HepG2 (cell line): ENCODE data around the gene RNASE8. TPM values are rescaled to one million over a fixed set of nuclear protein-coding genes. Genes with fewer than 3 reads are reported as not detected.

Experiments
- EP300 ChIP-seq, 3 experiments: sonication (generic) in 1 of 3; formaldehyde crosslinking in 1 of 3; IDR thresholded peaks; 2 replicates each; pipeline versions ENCODE4 v1.5.1 to v1.6.1; 2011 to 2020; ENCODE audit warnings: low read depth in 2 of 3, low read length in 2 of 3, borderline replicate concordance in 1 of 3, improper control_type of control experiment in 1 of 3, mild to moderate bottlenecking in 1 of 3, missing genetic modification reagents in 1 of 3, moderate library complexity in 1 of 3
- NFKB2 ChIP-seq: sonication (generic); formaldehyde crosslinking; IDR thresholded peaks from 2 replicates; pipeline ENCODE4 v1.4.0; 2020; ENCODE audit warnings: missing genetic modification reagents, borderline replicate concordance
- RNF2 ChIP-seq: fragments of 450-650 bp; conservative IDR thresholded peaks from 2 replicates; pipeline ENCODE4 v1.6.1; 2016; ENCODE audit warnings: low read depth
- SNAI1 ChIP-seq: sonication (generic); formaldehyde crosslinking; IDR thresholded peaks from 2 replicates; pipeline ENCODE4 v1.5.0; 2020; ENCODE audit warnings: mild to moderate bottlenecking, missing genetic modification reagents, borderline replicate concordance
- TARDBP ChIP-seq: sonication (generic); formaldehyde crosslinking; IDR thresholded peaks from 2 replicates; pipeline ENCODE4 v1.8.0; 2022; ENCODE audit warnings: mild to moderate bottlenecking, missing genetic modification reagents
- TP53 ChIP-seq: sonication (generic); formaldehyde crosslinking; conservative IDR thresholded peaks from 2 replicates; pipeline ENCODE4 v1.4.0; 2020; ENCODE audit warnings: missing genetic modification reagents
- TSC22D2 ChIP-seq: sonication (generic); formaldehyde crosslinking; IDR thresholded peaks from 2 replicates; pipeline ENCODE4 v1.5.1; 2020; ENCODE audit warnings: missing genetic modification reagents, mild to moderate bottlenecking, borderline replicate concordance
- XBP1 ChIP-seq: sonication (generic); formaldehyde crosslinking; IDR thresholded peaks from 2 replicates; pipeline ENCODE4 v1.5.0; 2020; ENCODE audit warnings: missing genetic modification reagents
- ZBTB7A ChIP-seq: sonication (generic); formaldehyde crosslinking; IDR thresholded peaks from 2 replicates; pipeline ENCODE4 v1.8.0; 2022; ENCODE audit warnings: mild to moderate bottlenecking, missing genetic modification reagents
- ZNF124 ChIP-seq: sonication (generic); formaldehyde crosslinking; IDR thresholded peaks from 2 replicates; pipeline ENCODE4 v1.4.0; 2020; ENCODE audit warnings: missing genetic modification reagents
- ZNF224 ChIP-seq: sonication (generic); formaldehyde crosslinking; IDR thresholded peaks from 2 replicates; pipeline ENCODE4 v1.5.0; 2020; ENCODE audit warnings: mild to moderate bottlenecking, missing genetic modification reagents
- ZNF354B ChIP-seq: sonication (generic); formaldehyde crosslinking; IDR thresholded peaks from 2 replicates; pipeline ENCODE4 v1.8.0; 2022; ENCODE audit warnings: mild to moderate bottlenecking, missing genetic modification reagents
- ZNF382 ChIP-seq: sonication (generic); formaldehyde crosslinking; IDR thresholded peaks from 2 replicates; pipeline ENCODE4 v1.5.0; 2020; ENCODE audit warnings: missing genetic modification reagents, mild to moderate bottlenecking, borderline replicate concordance
- ZNF563 ChIP-seq: sonication (generic); formaldehyde crosslinking; IDR thresholded peaks from 2 replicates; pipeline ENCODE4 v1.8.0; 2022; ENCODE audit warnings: mild to moderate bottlenecking, moderate library complexity, missing genetic modification reagents
- ZNF572 ChIP-seq: sonication (generic); formaldehyde crosslinking; IDR thresholded peaks from 2 replicates; pipeline ENCODE4 v1.5.1; 2020; ENCODE audit warnings: mild to moderate bottlenecking, missing genetic modification reagents
- ZNF614 ChIP-seq: IDR thresholded peaks from 2 replicates; pipeline ENCODE4 v1.6.1; 2018; ENCODE audit warnings: missing biosample characterization, missing genetic modification reagents, inconsistent platforms, borderline replicate concordance
- polyA plus RNA-seq, 8 experiments: library from polyadenylated mRNA; depleted of rRNA in 3 of 8; stranded (reverse) in 7 of 8; unstranded in 1 of 8; fragments of >200 nt; fragmentation: Illumina TruSeq in 4 of 8; extraction: Trizol in 4 of 8; gene quantifications; 2 replicates each; pipeline versions ENCODE4 v1.2.1 to v1.2.3, GENCODE V29; 2011 to 2016; ENCODE audit warnings: low read depth in 4 of 8, missing spikeins in 1 of 8, mixed read lengths in 1 of 8; ENCODE audit not compliant: insufficient read depth in 1 of 8
- total RNA-seq, 5 experiments: library from RNA; depleted of rRNA; stranded (reverse); fragments of >200 nt; fragmentation: Illumina TruSeq; extraction: Trizol; gene quantifications; 2 replicates each; pipeline ENCODE4 v1.2.3, GENCODE V29; 2016; ENCODE audit warnings: low read depth in 1 of 5
- TF ChIP-seq, protein P1 (sequence below): sonication (generic); formaldehyde crosslinking; conservative IDR thresholded peaks from 2 replicates; pipeline ENCODE4 v1.4.0; 2020; ENCODE audit warnings: mild to moderate bottlenecking, missing genetic modification reagents, moderate library complexity
- TF ChIP-seq, protein P2 (sequence below): IDR thresholded peaks from 2 replicates; pipeline ENCODE4 v1.4.0; 2020; ENCODE audit warnings: mild to moderate bottlenecking, missing genetic modification reagents
- TF ChIP-seq, protein P3 (sequence below): sonication (generic); formaldehyde crosslinking; IDR thresholded peaks from 2 replicates; pipeline ENCODE4 v1.4.0; 2020; ENCODE audit warnings: missing genetic modification reagents, borderline replicate concordance
- TF ChIP-seq, protein P4 (sequence below): sonication (generic); formaldehyde crosslinking; IDR thresholded peaks from 2 replicates; pipeline ENCODE4 v1.4.0; 2020; ENCODE audit warnings: missing genetic modification reagents; ENCODE audit errors: not compliant biosample characterization

RNASE8 gene
- total and polyA plus RNA-seq, 2 of the 13 experiments (the other 11 are each of a cell fraction or from before 2014, with no cell fraction given) = not detected

DNA sequence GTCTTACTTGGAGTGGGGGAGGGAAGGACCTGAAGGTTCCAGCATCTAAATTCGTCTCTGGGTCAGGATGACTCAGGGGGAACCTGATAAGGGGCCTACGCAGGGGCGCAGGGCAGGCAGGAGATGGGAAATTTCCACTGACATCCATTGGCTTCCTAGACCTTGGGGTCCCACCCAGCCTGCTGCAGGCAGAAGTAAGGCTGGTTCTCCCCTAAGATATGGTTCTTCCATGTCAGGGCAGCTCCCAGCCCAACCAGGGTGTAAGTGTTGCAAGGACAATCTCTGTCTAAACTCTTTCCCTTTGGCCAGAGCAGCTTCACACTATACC is 30.7 kb upstream of the RNASE8 start (continued):
- no peak for TF ChIP-seq ZNF563 (CRISPR knock-in tag)
- TF ChIP-seq ZNF572 (CRISPR knock-in tag) = no peak
- TF ChIP-seq, protein P1, sequence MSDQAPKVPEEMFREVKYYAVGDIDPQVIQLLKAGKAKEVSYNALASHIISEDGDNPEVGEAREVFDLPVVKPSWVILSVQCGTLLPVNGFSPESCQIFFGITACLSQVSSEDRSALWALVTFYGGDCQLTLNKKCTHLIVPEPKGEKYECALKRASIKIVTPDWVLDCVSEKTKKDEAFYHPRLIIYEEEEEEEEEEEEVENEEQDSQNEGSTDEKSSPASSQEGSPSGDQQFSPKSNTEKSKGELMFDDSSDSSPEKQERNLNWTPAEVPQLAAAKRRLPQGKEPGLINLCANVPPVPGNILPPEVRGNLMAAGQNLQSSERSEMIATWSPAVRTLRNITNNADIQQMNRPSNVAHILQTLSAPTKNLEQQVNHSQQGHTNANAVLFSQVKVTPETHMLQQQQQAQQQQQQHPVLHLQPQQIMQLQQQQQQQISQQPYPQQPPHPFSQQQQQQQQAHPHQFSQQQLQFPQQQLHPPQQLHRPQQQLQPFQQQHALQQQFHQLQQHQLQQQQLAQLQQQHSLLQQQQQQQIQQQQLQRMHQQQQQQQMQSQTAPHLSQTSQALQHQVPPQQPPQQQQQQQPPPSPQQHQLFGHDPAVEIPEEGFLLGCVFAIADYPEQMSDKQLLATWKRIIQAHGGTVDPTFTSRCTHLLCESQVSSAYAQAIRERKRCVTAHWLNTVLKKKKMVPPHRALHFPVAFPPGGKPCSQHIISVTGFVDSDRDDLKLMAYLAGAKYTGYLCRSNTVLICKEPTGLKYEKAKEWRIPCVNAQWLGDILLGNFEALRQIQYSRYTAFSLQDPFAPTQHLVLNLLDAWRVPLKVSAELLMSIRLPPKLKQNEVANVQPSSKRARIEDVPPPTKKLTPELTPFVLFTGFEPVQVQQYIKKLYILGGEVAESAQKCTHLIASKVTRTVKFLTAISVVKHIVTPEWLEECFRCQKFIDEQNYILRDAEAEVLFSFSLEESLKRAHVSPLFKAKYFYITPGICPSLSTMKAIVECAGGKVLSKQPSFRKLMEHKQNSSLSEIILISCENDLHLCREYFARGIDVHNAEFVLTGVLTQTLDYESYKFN (CRISPR knock-in tag) = 0 out of 2 replicates have a peak, but pooled peaks have one; percentile 16
- TF ChIP-seq TSC22D2 (CRISPR knock-in tag) = no peak
- TF ChIP-seq EP300 (IDR thresholded peaks at IDR 0.05; ENCODE audit: low read depth in 2 of 2, low read length in 2 of 2) = peak in 1 of 2 experiments; percentile 34; a peak in 1 of 4 replicates
- TF ChIP-seq EP300 (CRISPR knock-in tag; IDR thresholded peaks at IDR 0.05; ENCODE audit: borderline replicate concordance) = no peak
- no peak for TF ChIP-seq ZNF224
- no peak for TF ChIP-seq SNAI1 (CRISPR knock-in tag)
- TF ChIP-seq RNF2 = no peak
- TF ChIP-seq XBP1 (CRISPR knock-in tag) = no peak
- TF ChIP-seq ZNF614 = no peak
- TF ChIP-seq TP53 (CRISPR knock-in tag) = no peak
- no peak for TF ChIP-seq TARDBP
- no peak for TF ChIP-seq ZNF382 (CRISPR knock-in tag)
- TF ChIP-seq ZBTB7A = 0 out of 2 replicates have a peak, but pooled peaks have one; percentile 26
- TF ChIP-seq ZNF124 (CRISPR knock-in tag) = no peak
- TF ChIP-seq, protein P2, sequence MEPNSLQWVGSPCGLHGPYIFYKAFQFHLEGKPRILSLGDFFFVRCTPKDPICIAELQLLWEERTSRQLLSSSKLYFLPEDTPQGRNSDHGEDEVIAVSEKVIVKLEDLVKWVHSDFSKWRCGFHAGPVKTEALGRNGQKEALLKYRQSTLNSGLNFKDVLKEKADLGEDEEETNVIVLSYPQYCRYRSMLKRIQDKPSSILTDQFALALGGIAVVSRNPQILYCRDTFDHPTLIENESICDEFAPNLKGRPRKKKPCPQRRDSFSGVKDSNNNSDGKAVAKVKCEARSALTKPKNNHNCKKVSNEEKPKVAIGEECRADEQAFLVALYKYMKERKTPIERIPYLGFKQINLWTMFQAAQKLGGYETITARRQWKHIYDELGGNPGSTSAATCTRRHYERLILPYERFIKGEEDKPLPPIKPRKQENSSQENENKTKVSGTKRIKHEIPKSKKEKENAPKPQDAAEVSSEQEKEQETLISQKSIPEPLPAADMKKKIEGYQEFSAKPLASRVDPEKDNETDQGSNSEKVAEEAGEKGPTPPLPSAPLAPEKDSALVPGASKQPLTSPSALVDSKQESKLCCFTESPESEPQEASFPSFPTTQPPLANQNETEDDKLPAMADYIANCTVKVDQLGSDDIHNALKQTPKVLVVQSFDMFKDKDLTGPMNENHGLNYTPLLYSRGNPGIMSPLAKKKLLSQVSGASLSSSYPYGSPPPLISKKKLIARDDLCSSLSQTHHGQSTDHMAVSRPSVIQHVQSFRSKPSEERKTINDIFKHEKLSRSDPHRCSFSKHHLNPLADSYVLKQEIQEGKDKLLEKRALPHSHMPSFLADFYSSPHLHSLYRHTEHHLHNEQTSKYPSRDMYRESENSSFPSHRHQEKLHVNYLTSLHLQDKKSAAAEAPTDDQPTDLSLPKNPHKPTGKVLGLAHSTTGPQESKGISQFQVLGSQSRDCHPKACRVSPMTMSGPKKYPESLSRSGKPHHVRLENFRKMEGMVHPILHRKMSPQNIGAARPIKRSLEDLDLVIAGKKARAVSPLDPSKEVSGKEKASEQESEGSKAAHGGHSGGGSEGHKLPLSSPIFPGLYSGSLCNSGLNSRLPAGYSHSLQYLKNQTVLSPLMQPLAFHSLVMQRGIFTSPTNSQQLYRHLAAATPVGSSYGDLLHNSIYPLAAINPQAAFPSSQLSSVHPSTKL (CRISPR knock-in tag) = no peak
- no peak for TF ChIP-seq ZNF354B (CRISPR knock-in tag)
- TF ChIP-seq NFKB2 = no peak
- TF ChIP-seq, protein P3, sequence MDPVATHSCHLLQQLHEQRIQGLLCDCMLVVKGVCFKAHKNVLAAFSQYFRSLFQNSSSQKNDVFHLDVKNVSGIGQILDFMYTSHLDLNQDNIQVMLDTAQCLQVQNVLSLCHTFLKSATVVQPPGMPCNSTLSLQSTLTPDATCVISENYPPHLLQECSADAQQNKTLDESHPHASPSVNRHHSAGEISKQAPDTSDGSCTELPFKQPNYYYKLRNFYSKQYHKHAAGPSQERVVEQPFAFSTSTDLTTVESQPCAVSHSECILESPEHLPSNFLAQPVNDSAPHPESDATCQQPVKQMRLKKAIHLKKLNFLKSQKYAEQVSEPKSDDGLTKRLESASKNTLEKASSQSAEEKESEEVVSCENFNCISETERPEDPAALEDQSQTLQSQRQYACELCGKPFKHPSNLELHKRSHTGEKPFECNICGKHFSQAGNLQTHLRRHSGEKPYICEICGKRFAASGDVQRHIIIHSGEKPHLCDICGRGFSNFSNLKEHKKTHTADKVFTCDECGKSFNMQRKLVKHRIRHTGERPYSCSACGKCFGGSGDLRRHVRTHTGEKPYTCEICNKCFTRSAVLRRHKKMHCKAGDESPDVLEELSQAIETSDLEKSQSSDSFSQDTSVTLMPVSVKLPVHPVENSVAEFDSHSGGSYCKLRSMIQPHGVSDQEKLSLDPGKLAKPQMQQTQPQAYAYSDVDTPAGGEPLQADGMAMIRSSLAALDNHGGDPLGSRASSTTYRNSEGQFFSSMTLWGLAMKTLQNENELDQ (CRISPR knock-in tag) = no peak
- TF ChIP-seq, protein P4, sequence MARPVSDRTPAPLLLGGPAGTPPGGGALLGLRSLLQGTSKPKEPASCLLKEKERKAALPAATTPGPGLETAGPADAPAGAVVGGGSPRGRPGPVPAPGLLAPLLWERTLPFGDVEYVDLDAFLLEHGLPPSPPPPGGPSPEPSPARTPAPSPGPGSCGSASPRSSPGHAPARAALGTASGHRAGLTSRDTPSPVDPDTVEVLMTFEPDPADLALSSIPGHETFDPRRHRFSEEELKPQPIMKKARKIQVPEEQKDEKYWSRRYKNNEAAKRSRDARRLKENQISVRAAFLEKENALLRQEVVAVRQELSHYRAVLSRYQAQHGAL (CRISPR knock-in tag) = no peak
